Liver (tissue), 9 donors: ENCODE measurements around the gene FRMD4A. TPM values are rescaled to one million over a fixed set of nuclear protein-coding genes. Genes with fewer than 3 reads are reported as not detected.

Experiments
- DNase-seq: peaks from one replicate; pipeline ENCODE4 v3.0.0-alpha.2; 2017; ENCODE audit warnings: low spot score
- H3K27ac ChIP-seq, 2 donors: one replicate each; pipeline ENCODE4 v1.7.0; 2013; ENCODE audit warnings: inconsistent platforms in 2 of 2, low read length in 2 of 2, control low read depth in 1 of 2, low read depth in 1 of 2, mild to moderate bottlenecking in 1 of 2
- H3K27me3 ChIP-seq, 4 donors: one replicate each; pipeline versions ENCODE4 v1.6.1 to v1.7.0; 2013; ENCODE audit warnings: low read length in 3 of 4, inconsistent platforms in 1 of 4, mild to moderate bottlenecking in 1 of 4, moderate library complexity in 1 of 4; ENCODE audit not compliant: control insufficient read depth in 4 of 4, insufficient read depth in 4 of 4
- H3K36me3 ChIP-seq, 4 donors: one replicate each; pipeline versions ENCODE4 v1.6.1 to v1.7.0; 2013; ENCODE audit warnings: low read length in 3 of 4, mild to moderate bottlenecking in 3 of 4, low read depth in 1 of 4, moderate library complexity in 1 of 4; ENCODE audit not compliant: control insufficient read depth in 4 of 4, insufficient read depth in 3 of 4
- H3K4me1 ChIP-seq, 4 donors: one replicate each; pipeline versions ENCODE4 v1.6.1 to v1.7.0; 2013; ENCODE audit warnings: low read length in 3 of 4, mild to moderate bottlenecking in 3 of 4, moderate library complexity in 1 of 4; ENCODE audit not compliant: control insufficient read depth in 4 of 4, insufficient read depth in 4 of 4
- H3K4me3 ChIP-seq, 3 donors: one replicate each; pipeline versions ENCODE4 v1.6.1 to v1.7.0; 2013; ENCODE audit warnings: low read length in 3 of 3, control low read depth in 1 of 3, low read depth in 1 of 3, mild to moderate bottlenecking in 1 of 3
- H3K9ac ChIP-seq, 2 donors: one replicate each; pipeline ENCODE4 v1.7.0; 2013; ENCODE audit warnings: low read length in 2 of 2, mild to moderate bottlenecking in 2 of 2, moderate library complexity in 2 of 2, control low read depth in 1 of 2, low read depth in 1 of 2
- H3K9me3 ChIP-seq, 4 donors: one replicate each; pipeline versions ENCODE4 v1.6.1 to v1.7.0; 2013; ENCODE audit warnings: low read length in 3 of 4; ENCODE audit not compliant: control insufficient read depth in 4 of 4
- EGR1 ChIP-seq, 2 donors: IDR thresholded peaks; 2 replicates each; pipeline ENCODE4 v1.6.1; 2016 to 2018; ENCODE audit warnings: antibody characterized with exemption in 2 of 2, low read depth in 2 of 2
- FOXA1 ChIP-seq: IDR thresholded peaks from 2 replicates; pipeline ENCODE4 v1.6.1; 2016; ENCODE audit warnings: antibody characterized with exemption
- FOXA2 ChIP-seq: IDR thresholded peaks from 2 replicates; pipeline ENCODE4 v1.6.1; 2016; ENCODE audit warnings: antibody characterized with exemption
- GABPA ChIP-seq, 2 donors: IDR thresholded peaks in 1 of 2; conservative IDR thresholded peaks in 1 of 2; 2 replicates each; pipeline ENCODE4 v1.6.1; 2016; ENCODE audit warnings: antibody characterized with exemption in 2 of 2, mild to moderate bottlenecking in 1 of 2, moderate library complexity in 1 of 2
- HNF4G ChIP-seq: IDR thresholded peaks from 2 replicates; pipeline ENCODE4 v1.6.1; 2016; ENCODE audit warnings: antibody characterized with exemption
- JUND ChIP-seq, 2 donors: IDR thresholded peaks; 2 replicates each; pipeline ENCODE4 v1.6.1; 2016; ENCODE audit warnings: antibody characterized with exemption in 2 of 2
- RAD21 ChIP-seq, 2 donors: IDR thresholded peaks; 2 replicates each; pipeline ENCODE4 v1.6.1; 2016; ENCODE audit warnings: antibody characterized with exemption in 2 of 2, mild to moderate bottlenecking in 2 of 2
- RXRA ChIP-seq, 2 donors: IDR thresholded peaks; 2 replicates each; pipeline ENCODE4 v1.6.1; 2017 to 2018; ENCODE audit warnings: antibody characterized with exemption in 2 of 2, mild to moderate bottlenecking in 1 of 2
- SP1 ChIP-seq: IDR thresholded peaks from 2 replicates; pipeline ENCODE4 v1.6.1; 2018; ENCODE audit warnings: antibody characterized with exemption, mild to moderate bottlenecking
- TAF1 ChIP-seq: conservative IDR thresholded peaks from 2 replicates; pipeline ENCODE4 v1.6.1; 2016; ENCODE audit warnings: antibody characterized with exemption, mild to moderate bottlenecking
- WGBS: extraction: QIAGEN DNeasy Blood & Tissue Kit; methylation state at CpG from one replicate; pipeline ENCODE4 v1.1.7; 2013; 5-methylcytosine and 5-hydroxymethylcytosine counted together
- polyA plus RNA-seq, 2 donors: library from polyadenylated mRNA; stranded (reverse) in 1 of 2; unstranded in 1 of 2; fragments of 200-250 nt in 1 of 2; fragments of >200 nt in 1 of 2; fragmentation: Nextera tagmentation in 1 of 2; extraction: Ambion mirVana in 1 of 2; gene quantifications; one replicate each; pipeline versions ENCODE4 v1.2.1 to v1.2.3, GENCODE V29; 2013 to 2015
- total RNA-seq, 2 donors: library from RNA; depleted of rRNA; stranded (reverse); fragments of >200 nt; gene quantifications; one replicate each; pipeline ENCODE4 v1.2.3, GENCODE V29; 2014
- TF ChIP-seq, protein P1 (sequence below): IDR thresholded peaks from 2 replicates; pipeline ENCODE4 v1.6.1; 2016; ENCODE audit warnings: antibody characterized with exemption
- TF ChIP-seq, protein P2 (sequence below): IDR thresholded peaks from 2 replicates; pipeline ENCODE4 v1.6.1; 2016; ENCODE audit warnings: antibody characterized with exemption, mild to moderate bottlenecking
- TF ChIP-seq, protein P3 (sequence below): IDR thresholded peaks from 2 replicates; pipeline ENCODE4 v1.6.1; 2016; ENCODE audit warnings: antibody characterized with exemption
- TF ChIP-seq, protein P4 (sequence below): IDR thresholded peaks from 2 replicates; pipeline ENCODE4 v1.6.1; 2016; ENCODE audit warnings: antibody characterized with exemption
- donor health status: healthy.
- donor health status: healthy.
- donor health status: healthy.
- donor health status: healthy.
- donor health status: healthy.

The FRMD4A gene
- total and polyA plus RNA-seq, 4 donors, result 8.2 to 34.3 (median 13.1) TPM

DNA sequence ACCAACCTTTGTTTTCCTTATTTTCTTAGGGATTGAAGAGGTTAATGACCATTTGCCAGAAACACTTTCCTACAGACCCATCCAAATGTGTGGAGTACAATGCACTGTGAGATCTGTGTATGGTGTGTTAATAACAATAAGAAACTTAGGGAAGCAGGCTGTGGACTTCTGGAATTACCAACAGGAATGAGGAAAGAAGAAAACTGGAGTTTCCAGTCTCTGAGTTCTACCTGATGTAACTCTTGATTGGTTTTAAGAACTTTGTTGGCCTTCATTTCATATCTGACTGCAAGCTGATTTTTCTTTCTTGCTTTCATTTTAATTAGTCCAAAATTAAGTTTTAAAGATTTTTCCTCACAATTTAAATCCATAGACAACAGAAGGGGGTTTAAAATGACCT is 700.5 kb downstream of the FRMD4A start:
- Histone ChIP-seq H3K9me3 (no peaks in the 10 kb centered on the region), H3K36me3 (peaks cover 0 to 14% (median 11%) of the 10 kb centered on the region in 4 donors), H3K9ac (no peak overlapping the region), H3K4me1 (no peaks in the 10 kb centered on the region), H3K27me3 (no peaks in the 10 kb centered on the region), H3K27ac (no peak overlapping the region), H3K4me3 (no peak overlapping the region)
- TF ChIP-seq FOXA2 (no peak), RAD21 (IDR thresholded peaks at IDR 0.05) (no peak), TAF1 (no peak), GABPA (IDR thresholded peaks at IDR 0.05 in 1 of 2, conservative IDR thresholded peaks at IDR 0.05 in 1 of 2) (no peak), JUND (IDR thresholded peaks at IDR 0.05) (no peak), SP1 (no peak), RXRA (IDR thresholded peaks at IDR 0.05) (no peak), FOXA1 (no peak), EGR1 (IDR thresholded peaks at IDR 0.05; ENCODE audit: low read depth in 2 of 2) (no peak), HNF4G (no peak)
- TF ChIP-seq, protein P1, sequence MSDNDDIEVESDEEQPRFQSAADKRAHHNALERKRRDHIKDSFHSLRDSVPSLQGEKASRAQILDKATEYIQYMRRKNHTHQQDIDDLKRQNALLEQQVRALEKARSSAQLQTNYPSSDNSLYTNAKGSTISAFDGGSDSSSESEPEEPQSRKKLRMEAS, result no peak
- TF ChIP-seq, protein P2, sequence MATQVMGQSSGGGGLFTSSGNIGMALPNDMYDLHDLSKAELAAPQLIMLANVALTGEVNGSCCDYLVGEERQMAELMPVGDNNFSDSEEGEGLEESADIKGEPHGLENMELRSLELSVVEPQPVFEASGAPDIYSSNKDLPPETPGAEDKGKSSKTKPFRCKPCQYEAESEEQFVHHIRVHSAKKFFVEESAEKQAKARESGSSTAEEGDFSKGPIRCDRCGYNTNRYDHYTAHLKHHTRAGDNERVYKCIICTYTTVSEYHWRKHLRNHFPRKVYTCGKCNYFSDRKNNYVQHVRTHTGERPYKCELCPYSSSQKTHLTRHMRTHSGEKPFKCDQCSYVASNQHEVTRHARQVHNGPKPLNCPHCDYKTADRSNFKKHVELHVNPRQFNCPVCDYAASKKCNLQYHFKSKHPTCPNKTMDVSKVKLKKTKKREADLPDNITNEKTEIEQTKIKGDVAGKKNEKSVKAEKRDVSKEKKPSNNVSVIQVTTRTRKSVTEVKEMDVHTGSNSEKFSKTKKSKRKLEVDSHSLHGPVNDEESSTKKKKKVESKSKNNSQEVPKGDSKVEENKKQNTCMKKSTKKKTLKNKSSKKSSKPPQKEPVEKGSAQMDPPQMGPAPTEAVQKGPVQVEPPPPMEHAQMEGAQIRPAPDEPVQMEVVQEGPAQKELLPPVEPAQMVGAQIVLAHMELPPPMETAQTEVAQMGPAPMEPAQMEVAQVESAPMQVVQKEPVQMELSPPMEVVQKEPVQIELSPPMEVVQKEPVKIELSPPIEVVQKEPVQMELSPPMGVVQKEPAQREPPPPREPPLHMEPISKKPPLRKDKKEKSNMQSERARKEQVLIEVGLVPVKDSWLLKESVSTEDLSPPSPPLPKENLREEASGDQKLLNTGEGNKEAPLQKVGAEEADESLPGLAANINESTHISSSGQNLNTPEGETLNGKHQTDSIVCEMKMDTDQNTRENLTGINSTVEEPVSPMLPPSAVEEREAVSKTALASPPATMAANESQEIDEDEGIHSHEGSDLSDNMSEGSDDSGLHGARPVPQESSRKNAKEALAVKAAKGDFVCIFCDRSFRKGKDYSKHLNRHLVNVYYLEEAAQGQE, result no peak
- TF ChIP-seq, protein P3, sequence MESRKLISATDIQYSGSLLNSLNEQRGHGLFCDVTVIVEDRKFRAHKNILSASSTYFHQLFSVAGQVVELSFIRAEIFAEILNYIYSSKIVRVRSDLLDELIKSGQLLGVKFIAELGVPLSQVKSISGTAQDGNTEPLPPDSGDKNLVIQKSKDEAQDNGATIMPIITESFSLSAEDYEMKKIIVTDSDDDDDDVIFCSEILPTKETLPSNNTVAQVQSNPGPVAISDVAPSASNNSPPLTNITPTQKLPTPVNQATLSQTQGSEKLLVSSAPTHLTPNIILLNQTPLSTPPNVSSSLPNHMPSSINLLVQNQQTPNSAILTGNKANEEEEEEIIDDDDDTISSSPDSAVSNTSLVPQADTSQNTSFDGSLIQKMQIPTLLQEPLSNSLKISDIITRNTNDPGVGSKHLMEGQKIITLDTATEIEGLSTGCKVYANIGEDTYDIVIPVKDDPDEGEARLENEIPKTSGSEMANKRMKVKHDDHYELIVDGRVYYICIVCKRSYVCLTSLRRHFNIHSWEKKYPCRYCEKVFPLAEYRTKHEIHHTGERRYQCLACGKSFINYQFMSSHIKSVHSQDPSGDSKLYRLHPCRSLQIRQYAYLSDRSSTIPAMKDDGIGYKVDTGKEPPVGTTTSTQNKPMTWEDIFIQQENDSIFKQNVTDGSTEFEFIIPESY, result no peak
- TF ChIP-seq, protein P4, sequence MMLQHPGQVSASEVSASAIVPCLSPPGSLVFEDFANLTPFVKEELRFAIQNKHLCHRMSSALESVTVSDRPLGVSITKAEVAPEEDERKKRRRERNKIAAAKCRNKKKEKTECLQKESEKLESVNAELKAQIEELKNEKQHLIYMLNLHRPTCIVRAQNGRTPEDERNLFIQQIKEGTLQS, result no peak
- DNase-seq, result no peak

DNA sequence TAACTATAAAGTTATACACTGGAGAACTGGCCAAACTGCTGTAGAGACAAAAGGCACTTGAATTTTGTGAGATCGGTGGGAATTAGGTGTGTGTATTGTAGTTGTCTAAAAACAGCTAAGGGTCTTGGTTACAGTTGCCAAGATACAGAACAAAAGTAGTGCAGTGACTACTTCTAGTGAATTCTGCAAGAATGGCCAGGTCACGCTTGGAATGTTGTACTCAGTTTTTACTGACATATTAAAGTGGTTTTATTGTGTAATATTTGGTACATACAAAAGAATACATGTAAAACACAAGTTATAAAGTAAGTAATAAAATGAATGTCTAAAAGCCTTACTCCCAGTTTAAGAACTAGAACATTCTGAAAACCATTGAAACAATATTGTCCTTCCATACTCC is 701.6 kb downstream of the FRMD4A start:
- no peak overlapping the region for H3K9ac ChIP-seq
- H3K36me3 ChIP-seq, result peaks cover 0 to 14% (median 10%) of the 10 kb centered on the region in 4 donors

More for the DNA sequence above, 701.6 kb downstream of the FRMD4A start:
- Histone ChIP-seq H3K27me3 (no peaks in the 10 kb centered on the region), H3K27ac (no peak overlapping the region), H3K9me3 (no peaks in the 10 kb centered on the region), H3K4me3 (no peak overlapping the region), H3K4me1 (no peaks in the 10 kb centered on the region)
- 89% methylated on average over 2 of the region's 2 CpGs for WGBS
- TF ChIP-seq RXRA (IDR thresholded peaks at IDR 0.05) (no peak), EGR1 (IDR thresholded peaks at IDR 0.05; ENCODE audit: low read depth in 2 of 2) (no peak), RAD21 (IDR thresholded peaks at IDR 0.05) (no peak), FOXA2 (no peak)
- DNase-seq, result no peak
